ENCODE measurements around the gene PNPLA1.

PNPLA1 gene

DNA sequence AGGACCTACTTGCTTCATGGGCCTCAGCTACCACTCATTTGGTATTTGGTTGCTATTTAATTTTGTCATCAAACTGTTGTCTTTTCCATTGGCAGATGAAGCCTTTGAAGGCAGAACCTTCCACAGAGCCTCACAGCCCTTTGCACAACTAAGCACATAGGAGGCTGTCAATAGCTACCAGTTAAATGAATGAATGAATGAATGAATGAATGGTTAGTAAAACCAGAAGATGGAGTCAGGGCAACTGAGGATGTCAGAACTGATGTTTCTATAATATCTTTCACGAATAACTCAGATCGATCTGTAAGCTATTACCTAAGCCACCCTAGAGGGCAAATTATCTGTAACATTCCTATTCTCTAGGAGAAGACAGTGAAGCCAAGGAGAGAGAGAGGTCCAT, 47.8 kb downstream of the PNPLA1 start:
- DNase-seq (ENCODE audit: low read depth), result no peak
- no peak overlapping the region for H3K4me3 ChIP-seq (ENCODE audit: low read depth, low read length)
- TF ChIP-seq, protein P1, sequence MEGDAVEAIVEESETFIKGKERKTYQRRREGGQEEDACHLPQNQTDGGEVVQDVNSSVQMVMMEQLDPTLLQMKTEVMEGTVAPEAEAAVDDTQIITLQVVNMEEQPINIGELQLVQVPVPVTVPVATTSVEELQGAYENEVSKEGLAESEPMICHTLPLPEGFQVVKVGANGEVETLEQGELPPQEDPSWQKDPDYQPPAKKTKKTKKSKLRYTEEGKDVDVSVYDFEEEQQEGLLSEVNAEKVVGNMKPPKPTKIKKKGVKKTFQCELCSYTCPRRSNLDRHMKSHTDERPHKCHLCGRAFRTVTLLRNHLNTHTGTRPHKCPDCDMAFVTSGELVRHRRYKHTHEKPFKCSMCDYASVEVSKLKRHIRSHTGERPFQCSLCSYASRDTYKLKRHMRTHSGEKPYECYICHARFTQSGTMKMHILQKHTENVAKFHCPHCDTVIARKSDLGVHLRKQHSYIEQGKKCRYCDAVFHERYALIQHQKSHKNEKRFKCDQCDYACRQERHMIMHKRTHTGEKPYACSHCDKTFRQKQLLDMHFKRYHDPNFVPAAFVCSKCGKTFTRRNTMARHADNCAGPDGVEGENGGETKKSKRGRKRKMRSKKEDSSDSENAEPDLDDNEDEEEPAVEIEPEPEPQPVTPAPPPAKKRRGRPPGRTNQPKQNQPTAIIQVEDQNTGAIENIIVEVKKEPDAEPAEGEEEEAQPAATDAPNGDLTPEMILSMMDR (IDR thresholded peaks at IDR 0.05; ENCODE audit: low read depth, low read length, missing control alignments), result no peak

DNA sequence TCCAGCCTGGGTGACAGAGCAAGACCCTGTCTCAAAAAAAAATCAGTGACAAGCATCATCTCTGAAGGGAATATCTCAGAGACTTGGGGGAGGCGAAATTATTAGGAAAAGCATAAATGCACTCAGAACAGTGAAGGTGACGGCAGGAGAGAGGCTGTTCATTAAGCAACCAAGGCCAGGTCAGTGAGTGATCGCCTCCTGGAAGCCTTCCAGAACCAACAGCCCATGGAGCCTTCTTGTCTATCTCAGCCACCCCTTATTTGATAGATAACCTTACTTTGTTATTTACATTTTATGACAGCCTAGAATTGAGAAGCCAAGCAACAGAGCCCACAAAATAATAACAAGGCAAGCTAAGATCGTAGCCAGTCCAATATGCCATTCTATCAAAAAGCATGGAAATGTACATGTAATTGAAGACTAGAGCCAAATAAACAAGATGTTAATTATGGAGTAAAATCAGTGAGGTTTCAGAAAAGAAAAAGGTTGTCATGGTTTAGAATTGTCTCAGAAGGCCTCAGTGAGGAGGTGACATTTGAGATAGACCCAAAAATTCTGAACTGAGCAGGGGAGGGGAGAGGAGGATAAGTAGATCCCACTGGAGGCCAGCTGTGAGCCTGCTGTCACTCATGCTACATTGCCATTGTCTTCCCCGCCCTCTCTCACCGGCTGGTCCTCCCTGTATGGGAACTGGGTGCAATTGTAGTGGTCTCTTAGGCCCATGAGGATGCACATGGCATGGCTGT, 49.0 kb downstream of the PNPLA1 start:
- TF ChIP-seq, protein P1 (IDR thresholded peaks at IDR 0.05; ENCODE audit: low read depth, low read length, missing control alignments), result no peak
- no peak for DNase-seq (ENCODE audit: low read depth)
- no peak overlapping the region for H3K4me3 ChIP-seq (ENCODE audit: low read depth, low read length)

DNA sequence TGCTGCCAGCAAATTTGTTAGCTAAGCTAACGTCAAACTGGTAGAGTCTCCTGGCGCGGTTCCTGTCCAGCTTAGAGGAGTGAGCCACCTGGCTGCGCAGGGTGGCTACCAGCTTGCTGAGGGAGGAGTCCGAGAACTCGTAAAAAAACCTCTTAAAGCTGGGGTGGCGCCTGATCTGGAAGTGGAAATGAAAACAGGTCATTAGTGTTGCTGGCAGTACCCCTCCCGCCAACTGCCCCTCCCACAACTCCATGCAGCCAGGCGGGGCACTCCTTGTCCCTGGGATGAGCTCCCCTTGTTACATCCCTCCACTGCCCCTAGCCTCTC, 49.5 kb downstream of the PNPLA1 start:
- H3K4me3 ChIP-seq (ENCODE audit: low read depth, low read length), result no peak overlapping the region
- TF ChIP-seq, protein P1 (IDR thresholded peaks at IDR 0.05; ENCODE audit: low read depth, low read length, missing control alignments), result no peak
- no peak for DNase-seq (ENCODE audit: low read depth)

DNA sequence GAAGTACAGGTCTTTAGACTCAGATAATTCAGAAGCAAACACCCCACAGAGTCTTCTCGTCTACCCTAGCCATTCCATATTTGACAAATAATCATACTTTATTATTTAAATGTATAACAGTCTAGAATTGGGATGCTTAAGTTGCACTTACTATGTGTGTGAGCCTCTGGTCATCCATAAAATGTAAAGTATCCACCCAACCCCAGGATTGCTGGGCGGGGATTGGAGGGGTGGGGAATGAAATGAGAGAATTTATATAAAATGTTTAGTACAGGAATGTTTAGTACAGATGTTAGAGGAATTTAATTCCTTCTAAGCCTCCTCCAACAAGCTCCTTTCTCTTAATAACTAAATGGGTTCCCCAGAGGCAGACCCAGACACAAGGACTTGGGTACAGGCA, 50.0 kb downstream of the PNPLA1 start:
- TF ChIP-seq, protein P1 (IDR thresholded peaks at IDR 0.05; ENCODE audit: low read depth, low read length, missing control alignments), result no peak
- DNase-seq (ENCODE audit: low read depth), result no peak
- H3K4me3 ChIP-seq (ENCODE audit: low read depth, low read length), result no peak overlapping the region

DNA sequence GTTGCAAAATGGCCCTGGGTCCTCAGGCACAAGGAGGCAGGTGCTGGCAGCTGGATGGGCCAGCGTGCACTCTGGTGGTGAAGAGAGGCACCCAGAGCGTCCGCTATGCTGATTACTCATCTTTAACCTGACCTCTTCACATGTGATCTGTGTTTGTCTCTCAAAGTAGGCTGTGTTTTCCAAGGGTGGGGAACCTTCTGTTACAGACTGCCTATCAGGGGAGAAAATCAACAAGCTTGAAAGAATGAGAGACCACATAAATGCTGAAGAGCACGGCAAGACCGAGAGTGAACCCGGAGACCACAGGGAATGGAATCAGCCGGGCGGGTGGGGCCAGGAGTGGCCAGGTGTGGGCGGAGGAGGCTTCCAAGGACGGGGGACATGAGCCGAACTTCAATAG, 50.6 kb downstream of the PNPLA1 start:
- H3K4me3 ChIP-seq (ENCODE audit: low read depth, low read length), result no peak overlapping the region
- no peak for DNase-seq (ENCODE audit: low read depth)
- TF ChIP-seq, protein P1 (IDR thresholded peaks at IDR 0.05; ENCODE audit: low read depth, low read length, missing control alignments), result no peak

DNA sequence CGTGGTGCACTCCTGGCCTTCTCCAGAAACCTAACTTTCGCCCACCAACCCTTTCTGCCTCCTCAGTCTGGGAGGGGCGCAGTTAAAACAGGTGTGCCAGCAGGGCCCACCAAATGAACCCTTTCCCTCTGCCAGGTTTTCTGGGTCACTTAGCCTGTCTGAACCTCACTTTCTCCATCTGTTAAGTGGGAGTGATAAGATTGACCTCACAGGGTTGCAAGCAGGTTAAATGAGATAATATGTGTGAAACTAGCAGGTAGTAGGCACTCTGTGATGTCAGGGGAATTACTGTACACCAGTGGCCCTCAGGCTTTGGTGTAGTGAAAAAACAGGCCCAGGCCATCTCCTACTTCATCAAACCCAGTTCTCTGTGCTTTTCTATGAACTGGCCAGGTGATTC, 52.7 kb downstream of the PNPLA1 start:
- TF ChIP-seq, protein P1 (IDR thresholded peaks at IDR 0.05; ENCODE audit: low read depth, low read length, missing control alignments), result no peak
- H3K4me3 ChIP-seq (ENCODE audit: low read depth, low read length), result no peak overlapping the region
- no peak for DNase-seq (ENCODE audit: low read depth)

DNA sequence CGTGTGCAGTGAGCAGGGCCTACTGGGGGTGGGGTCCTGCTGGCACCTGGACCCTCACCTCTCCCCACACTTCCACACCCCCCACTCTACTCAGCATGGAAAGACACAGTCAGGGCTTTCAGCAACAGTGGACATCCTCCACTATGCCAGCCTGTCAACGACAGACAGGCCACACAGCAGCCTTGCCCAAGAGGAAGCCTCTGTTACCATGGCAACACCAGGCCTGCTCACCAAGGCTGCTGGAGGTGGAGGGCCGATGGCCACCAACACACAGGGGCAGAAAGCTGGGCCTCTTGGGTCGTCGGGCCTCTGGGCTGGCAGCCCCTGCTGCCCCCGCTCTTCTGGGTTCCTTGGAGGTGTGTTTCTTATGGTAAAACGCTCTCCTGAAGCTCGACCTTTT, 53.2 kb downstream of the PNPLA1 start:
- H3K4me3 ChIP-seq (ENCODE audit: low read depth, low read length), result no peak overlapping the region
- DNase-seq (ENCODE audit: low read depth), result no peak
- TF ChIP-seq, protein P1 (IDR thresholded peaks at IDR 0.05; ENCODE audit: low read depth, low read length, missing control alignments), result no peak
